Activated naive CD4-positive, alpha-beta T cell treated with anti-CD3 and anti-CD28 coated beads, Interleukin-2, amount 10 ng/mL, durations not matched to agents 7 days and 5 days (primary cell): Measurements from ENCODE around the gene RELN.

ENCODE experiments used
- CTCF ChIA-PET: fragments of 350-600 bp; sonication (Branson Sonifier 250); formaldehyde crosslinking; loops from one replicate; lab custom pipeline; 2021; ENCODE audit warnings: antibody characterized with exemption; lab: Charles Lee
- DNase-seq: peaks from one replicate; pipeline ENCODE4 v3.0.0-alpha.2; 2020
- H3K27ac Mint-ChIP-seq: one replicate; pipeline ENCODE4 v1.8.0; 2021; ENCODE audit warnings: mild to moderate bottlenecking, moderate library complexity, mixed read lengths
- H3K27me3 Mint-ChIP-seq: one replicate; pipeline ENCODE4 v1.8.0; 2021; ENCODE audit warnings: mild to moderate bottlenecking, mixed read lengths
- H3K36me3 Mint-ChIP-seq: one replicate; pipeline ENCODE4 v1.8.0; 2021; ENCODE audit warnings: mixed read lengths
- H3K4me1 Mint-ChIP-seq: one replicate; pipeline ENCODE4 v1.8.0; 2021; ENCODE audit warnings: mixed read lengths
- H3K4me3 Mint-ChIP-seq: one replicate; pipeline ENCODE4 v1.8.0; 2021; ENCODE audit warnings: mild to moderate bottlenecking, moderate library complexity, mixed read lengths
- H3K9me3 Mint-ChIP-seq: one replicate; pipeline ENCODE4 v1.8.0; 2021; ENCODE audit warnings: mixed read lengths

Gene RELN

DNA sequence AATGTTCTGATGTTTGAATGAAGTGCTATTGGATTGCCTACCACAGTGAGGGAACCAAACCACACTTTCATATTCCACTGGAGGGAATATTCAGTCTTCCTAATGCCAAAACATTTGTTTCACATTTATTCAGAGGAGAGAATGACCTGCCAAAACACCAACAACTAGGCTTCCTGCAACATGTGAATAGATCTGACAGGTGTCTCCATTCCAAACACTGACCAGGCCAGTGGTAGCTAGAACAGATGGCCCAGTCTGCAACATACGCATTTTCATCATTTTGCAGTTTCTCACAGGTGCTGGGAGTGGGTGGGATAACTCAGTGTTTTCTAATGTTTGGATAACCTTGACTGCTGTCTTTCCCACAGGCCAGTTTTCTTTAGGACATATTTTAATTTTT is 110.0 kb downstream of the RELN start:
- CTCF ChIA-PET: no interaction called here
- DNase-seq: no peak
- no peaks in the 10 kb centered on the region for H3K27me3 Mint-ChIP-seq
- no peaks in the 10 kb centered on the region for H3K36me3 Mint-ChIP-seq
- no peaks in the 10 kb centered on the region for H3K9me3 Mint-ChIP-seq
- H3K4me3 Mint-ChIP-seq: no peak overlapping the region
- no peak overlapping the region for H3K27ac Mint-ChIP-seq
- no peaks in the 10 kb centered on the region for H3K4me1 Mint-ChIP-seq

DNA sequence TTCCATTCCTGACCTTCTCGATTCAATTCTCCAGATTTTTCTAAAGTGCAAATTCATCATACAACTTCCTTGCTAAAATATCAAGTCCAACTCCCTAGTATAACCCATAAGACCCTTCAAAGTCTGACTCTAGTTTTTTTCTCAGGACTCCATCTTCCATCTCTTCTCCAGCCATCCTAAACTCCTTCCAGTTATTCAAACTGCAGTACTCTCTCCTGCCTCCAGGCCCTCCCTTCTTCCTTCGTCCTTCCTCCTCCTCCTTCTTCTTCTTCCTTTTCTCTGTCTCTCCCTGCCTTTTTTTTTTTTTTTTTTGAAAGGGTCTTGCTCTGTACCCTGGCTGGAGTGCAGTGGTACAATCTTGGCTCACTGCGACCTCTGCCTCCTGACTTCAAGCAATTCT is 111.9 kb downstream of the RELN start:
- H3K9me3 Mint-ChIP-seq: no peaks in the 10 kb centered on the region
- H3K4me3 Mint-ChIP-seq: no peak overlapping the region
- H3K27me3 Mint-ChIP-seq: no peaks in the 10 kb centered on the region
- no peak overlapping the region for H3K27ac Mint-ChIP-seq
- no peaks in the 10 kb centered on the region for H3K4me1 Mint-ChIP-seq
- DNase-seq: no peak
- CTCF ChIA-PET: interaction anchor here (0.6 kb wide), 1 partner anchor 25 kb away, joined by 3 read pairs; no protein-coding TSS in a partner anchor
- no peaks in the 10 kb centered on the region for H3K36me3 Mint-ChIP-seq

DNA sequence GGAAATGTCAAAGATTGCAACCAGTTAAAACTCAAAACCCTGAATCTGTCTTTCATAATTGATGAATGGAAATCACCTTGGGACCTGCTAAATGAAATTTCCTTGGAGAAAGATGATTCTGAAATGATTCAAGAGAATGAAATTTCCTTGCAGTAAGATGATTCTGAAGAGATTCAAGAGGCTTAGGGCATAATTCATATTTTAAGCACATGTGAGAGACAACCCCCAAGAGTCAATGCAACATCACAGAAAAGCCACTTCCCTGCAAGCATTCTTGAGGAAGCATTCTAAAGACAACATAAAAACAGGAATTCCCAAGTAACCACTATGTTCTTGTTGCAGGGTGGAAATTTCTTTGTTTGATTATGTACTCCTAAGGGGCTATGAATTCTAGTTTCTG is 113.7 kb downstream of the RELN start:
- H3K27me3 Mint-ChIP-seq: no peaks in the 10 kb centered on the region
- no peak overlapping the region for H3K4me3 Mint-ChIP-seq
- no peaks in the 10 kb centered on the region for H3K4me1 Mint-ChIP-seq
- CTCF ChIA-PET: no interaction called here
- DNase-seq: no peak
- H3K9me3 Mint-ChIP-seq: no peaks in the 10 kb centered on the region
- H3K27ac Mint-ChIP-seq: no peak overlapping the region
- H3K36me3 Mint-ChIP-seq: no peaks in the 10 kb centered on the region

- Mint-ChIP-seq H3K4me1 (no peaks in the 10 kb centered on the region), H3K27me3 (peaks cover 3% of the 10 kb centered on the region), H3K4me3 (no peak overlapping the region), H3K27ac (no peak overlapping the region), H3K9me3 (no peaks in the 10 kb centered on the region), H3K36me3 (no peaks in the 10 kb centered on the region)
- DNase-seq: no peak
- CTCF ChIA-PET: no interaction called here
These were observed 118.0 kb downstream of the RELN start for GRCh38 chr7:103871473-103871872.

- Mint-ChIP-seq H3K36me3 (no peaks in the 10 kb centered on the region), H3K27me3 (peaks cover 3% of the 10 kb centered on the region), H3K9me3 (no peaks in the 10 kb centered on the region), H3K4me3 (no peak overlapping the region), H3K27ac (no peak overlapping the region), H3K4me1 (no peaks in the 10 kb centered on the region)
- no peak for DNase-seq
- CTCF ChIA-PET: no interaction called here
These were observed 118.8 kb downstream of the RELN start for GRCh38 chr7:103870664-103871063.

DNA sequence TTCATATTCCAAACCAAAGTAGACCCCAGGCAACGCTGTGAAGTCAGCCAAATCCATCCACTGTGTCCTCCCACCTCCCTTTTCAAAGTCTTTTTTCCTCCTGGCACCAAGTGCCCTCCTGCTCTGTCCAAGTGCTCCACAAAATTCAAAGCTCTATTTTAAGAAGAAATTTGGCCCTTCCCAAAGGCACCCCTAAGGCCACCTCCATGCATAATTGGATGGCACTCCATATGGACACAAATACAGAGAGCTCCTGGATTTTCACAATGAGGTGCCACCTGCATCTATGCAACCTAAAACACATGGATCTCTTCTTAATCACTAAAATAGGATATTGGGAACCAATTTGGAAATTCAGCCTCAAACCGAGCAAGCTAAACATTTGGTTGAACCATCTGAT is 121.6 kb downstream of the RELN start:
- Mint-ChIP-seq H3K27ac (no peak overlapping the region), H3K4me1 (no peaks in the 10 kb centered on the region), H3K4me3 (no peak overlapping the region), H3K27me3 (peaks cover 3% of the 10 kb centered on the region), H3K9me3 (no peaks in the 10 kb centered on the region), H3K36me3 (no peaks in the 10 kb centered on the region)
- DNase-seq: no peak
- CTCF ChIA-PET: no interaction called here

- Mint-ChIP-seq H3K27me3 (peaks cover 3% of the 10 kb centered on the region), H3K9me3 (no peaks in the 10 kb centered on the region), H3K4me3 (no peak overlapping the region), H3K36me3 (no peaks in the 10 kb centered on the region), H3K4me1 (no peaks in the 10 kb centered on the region), H3K27ac (no peak overlapping the region)
- CTCF ChIA-PET: no interaction called here
- DNase-seq: no peak
These were observed 122.5 kb downstream of the RELN start for GRCh38 chr7:103866919-103867318.

DNA sequence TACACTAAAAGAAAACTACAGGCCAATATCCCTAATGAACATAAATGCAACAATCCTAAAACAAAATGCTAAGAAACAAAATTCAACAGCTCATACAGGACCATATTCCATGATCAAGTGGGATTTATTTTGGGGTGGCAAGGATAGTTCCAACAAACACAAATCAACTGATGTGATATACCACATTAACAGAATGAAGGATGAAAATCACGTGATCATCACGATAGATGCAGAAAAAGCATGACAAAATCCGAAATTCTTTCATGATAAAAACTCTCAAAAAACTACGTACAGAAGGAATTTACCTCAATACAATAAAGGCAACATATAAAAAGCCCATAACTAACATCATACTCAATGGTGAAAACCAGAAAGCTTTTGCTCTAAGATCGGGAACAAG is 124.0 kb downstream of the RELN start:
- CTCF ChIA-PET: no interaction called here
- no peak overlapping the region for H3K4me3 Mint-ChIP-seq
- H3K27me3 Mint-ChIP-seq: peaks cover 3% of the 10 kb centered on the region
- DNase-seq: no peak
- no peak overlapping the region for H3K27ac Mint-ChIP-seq
- H3K36me3 Mint-ChIP-seq: no peaks in the 10 kb centered on the region
- no peaks in the 10 kb centered on the region for H3K4me1 Mint-ChIP-seq
- no peaks in the 10 kb centered on the region for H3K9me3 Mint-ChIP-seq

DNA sequence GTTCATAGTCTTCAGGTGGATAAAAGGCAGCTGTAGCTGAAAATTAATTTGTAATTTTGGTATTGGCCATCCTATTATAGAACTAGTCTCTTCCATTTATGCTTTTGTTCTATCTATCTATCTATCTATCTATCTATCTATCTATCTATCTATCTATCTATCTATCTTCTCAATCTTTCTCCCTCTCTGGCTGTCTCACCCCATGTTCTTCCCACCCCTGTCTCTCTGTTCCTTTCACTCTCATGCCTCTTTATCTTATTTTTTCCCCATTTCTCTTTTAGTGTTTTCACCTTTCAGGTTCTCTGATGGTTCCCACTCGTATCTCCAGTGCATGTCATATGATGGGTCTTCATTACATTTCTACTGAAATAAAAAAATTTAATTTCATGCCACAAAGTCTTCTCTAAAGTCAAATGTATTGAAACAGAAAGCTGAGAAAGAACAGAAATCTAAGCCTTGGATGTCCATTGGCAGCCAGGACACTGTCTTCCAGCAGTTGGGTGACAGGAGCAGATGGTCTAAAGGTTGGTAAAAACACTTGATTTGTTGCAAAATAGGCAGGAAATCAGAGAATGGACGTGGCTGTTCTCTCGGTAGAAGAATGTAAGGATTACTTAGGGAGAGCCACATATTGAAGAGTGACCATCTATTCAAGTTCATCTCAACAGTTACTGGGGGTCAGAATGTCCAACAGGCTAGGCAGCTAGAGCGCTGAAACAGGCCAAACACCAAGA is 127.0 kb downstream of the RELN start:
- Mint-ChIP-seq H3K9me3 (no peaks in the 10 kb centered on the region), H3K4me1 (no peaks in the 10 kb centered on the region), H3K27me3 (no peaks in the 10 kb centered on the region), H3K27ac (no peak overlapping the region), H3K36me3 (no peaks in the 10 kb centered on the region), H3K4me3 (no peak overlapping the region)
- CTCF ChIA-PET: no interaction called here
- DNase-seq: no peak

DNA sequence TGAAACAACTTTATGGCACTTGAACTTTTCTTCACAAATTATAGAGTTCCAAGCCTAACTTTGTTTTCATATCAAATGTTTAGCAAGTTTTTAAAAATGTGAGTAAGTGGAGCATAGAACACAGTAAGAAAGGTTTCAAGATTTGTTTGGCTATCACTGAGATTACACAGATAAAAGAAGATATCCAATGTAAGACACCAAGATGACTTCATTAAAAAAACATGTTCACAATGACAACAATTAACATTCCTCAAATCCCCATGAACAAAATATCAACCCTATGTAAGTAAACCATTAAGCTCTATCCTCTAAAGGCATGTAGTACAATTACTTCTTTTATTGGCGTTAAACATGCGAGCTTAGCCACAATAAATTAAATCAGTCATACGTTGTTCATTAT is 129.7 kb downstream of the RELN start:
- Mint-ChIP-seq H3K4me1 (no peaks in the 10 kb centered on the region), H3K27me3 (no peaks in the 10 kb centered on the region), H3K4me3 (no peak overlapping the region), H3K27ac (no peak overlapping the region), H3K9me3 (no peaks in the 10 kb centered on the region), H3K36me3 (no peaks in the 10 kb centered on the region)
- CTCF ChIA-PET: no interaction called here
- no peak for DNase-seq

DNA sequence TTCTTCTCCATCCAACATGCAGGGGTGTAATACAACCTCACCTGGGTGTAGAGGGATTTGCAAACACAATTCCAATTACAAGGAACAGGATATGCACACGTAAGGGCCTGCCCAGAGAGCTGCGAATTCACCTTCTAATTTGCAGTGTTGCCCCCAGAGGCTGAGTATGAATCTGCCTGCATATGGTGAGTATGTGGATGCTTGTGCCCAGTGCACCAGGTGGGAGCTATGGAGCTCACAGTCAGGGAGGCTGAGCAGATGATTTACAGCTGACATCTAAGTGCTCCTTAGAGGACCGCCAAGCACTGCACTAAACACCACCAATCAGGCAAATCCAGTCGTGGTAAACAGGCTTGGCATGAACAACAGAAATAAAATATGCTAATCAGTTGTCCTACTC is 132.0 kb downstream of the RELN start:
- no peak overlapping the region for H3K4me3 Mint-ChIP-seq
- no peak for DNase-seq
- H3K9me3 Mint-ChIP-seq: no peaks in the 10 kb centered on the region
- no peaks in the 10 kb centered on the region for H3K27me3 Mint-ChIP-seq
- CTCF ChIA-PET: no interaction called here
- H3K36me3 Mint-ChIP-seq: no peaks in the 10 kb centered on the region
- H3K27ac Mint-ChIP-seq: no peak overlapping the region
- no peaks in the 10 kb centered on the region for H3K4me1 Mint-ChIP-seq

- no peaks in the 10 kb centered on the region for H3K36me3 Mint-ChIP-seq
- CTCF ChIA-PET: no interaction called here
- DNase-seq: no peak
- no peaks in the 10 kb centered on the region for H3K27me3 Mint-ChIP-seq
- no peak overlapping the region for H3K4me3 Mint-ChIP-seq
- no peaks in the 10 kb centered on the region for H3K4me1 Mint-ChIP-seq
- no peak overlapping the region for H3K27ac Mint-ChIP-seq
- no peaks in the 10 kb centered on the region for H3K9me3 Mint-ChIP-seq
These were observed 132.5 kb downstream of the RELN start for GRCh38 chr7:103856929-103857328.

GRCh38 chr7:103855671-103856070 is 133.8 kb downstream of the RELN start:
- H3K27me3 Mint-ChIP-seq: no peaks in the 10 kb centered on the region
- no peaks in the 10 kb centered on the region for H3K36me3 Mint-ChIP-seq
- no peak overlapping the region for H3K4me3 Mint-ChIP-seq
- no peaks in the 10 kb centered on the region for H3K4me1 Mint-ChIP-seq
- H3K9me3 Mint-ChIP-seq: no peaks in the 10 kb centered on the region
- no peak for DNase-seq
- H3K27ac Mint-ChIP-seq: no peak overlapping the region
- CTCF ChIA-PET: no interaction called here

- Mint-ChIP-seq H3K36me3 (no peaks in the 10 kb centered on the region), H3K27ac (no peak overlapping the region), H3K4me3 (no peak overlapping the region)
These were observed 134.8 kb downstream of the RELN start for GRCh38 chr7:103854611-103855010.

GRCh38 chr7:103851357-103851756 is 138.1 kb downstream of the RELN start:
- CTCF ChIA-PET: no interaction called here
- H3K9me3 Mint-ChIP-seq: no peaks in the 10 kb centered on the region
- H3K36me3 Mint-ChIP-seq: no peaks in the 10 kb centered on the region
- H3K4me1 Mint-ChIP-seq: no peaks in the 10 kb centered on the region
- no peak for DNase-seq
- no peak overlapping the region for H3K4me3 Mint-ChIP-seq
- no peak overlapping the region for H3K27ac Mint-ChIP-seq
- H3K27me3 Mint-ChIP-seq: no peaks in the 10 kb centered on the region

More at GRCh38 chr7:103854611-103855010, 134.8 kb downstream of the RELN start:
- Mint-ChIP-seq H3K27me3 (no peaks in the 10 kb centered on the region), H3K4me1 (no peaks in the 10 kb centered on the region), H3K9me3 (no peaks in the 10 kb centered on the region)
- DNase-seq: no peak
- CTCF ChIA-PET: no interaction called here
